Testis (tissue), 5 donors: Measurements from ENCODE around the gene UBE2D1. TPM values are rescaled to one million over a fixed set of nuclear protein-coding genes. Genes with fewer than 3 reads are reported as not detected.

ENCODE experiments used
- DNase-seq: peaks from one replicate; pipeline ENCODE4 v3.0.0-alpha.2; 2019
- H3K27ac ChIP-seq, 2 donors: fragments of 200-600 bp; sonication (generic); one replicate each; pipeline ENCODE4 v1.5.1; 2019
- H3K27me3 ChIP-seq: fragments of 200-600 bp; sonication (generic); one replicate; pipeline ENCODE4 v1.5.1; 2019
- H3K36me3 ChIP-seq: fragments of 200-600 bp; sonication (generic); one replicate; pipeline ENCODE4 v1.5.1; 2017; ENCODE audit warnings: low read depth; ENCODE audit errors: missing control alignments
- H3K4me1 ChIP-seq: fragments of 200-600 bp; sonication (generic); one replicate; pipeline ENCODE4 v1.5.1; 2019
- H3K4me3 ChIP-seq, 2 donors: fragments of 200-600 bp; sonication (generic); one replicate each; pipeline ENCODE4 v1.5.1; 2017 to 2019
- H3K9me3 ChIP-seq: fragments of 200-600 bp; sonication (generic); one replicate; pipeline ENCODE4 v1.5.1; 2017
- CTCF ChIP-seq, 3 experiments: fragments of 450-650 bp in 2 of 3; fragments of 200-600 bp in 1 of 3; sonication (generic) in 1 of 3; IDR thresholded peaks; one replicate each; pipeline ENCODE4 v1.5.1; 2016 to 2019; ENCODE audit warnings: antibody characterized with exemption in 3 of 3, mild to moderate bottlenecking in 2 of 3, moderate library complexity in 1 of 3
- POLR2A ChIP-seq: fragments of 450-650 bp; IDR thresholded peaks from one replicate; pipeline ENCODE4 v1.6.1; 2017; ENCODE audit warnings: antibody characterized with exemption, mild to moderate bottlenecking, moderate library complexity
- WGBS, 2 donors: methylation state at CpG; one replicate each; pipeline ENCODE4 v1.1.5; 2018; 5-methylcytosine and 5-hydroxymethylcytosine counted together
- intact Hi-C: fragments of 100-400 bp; cut with DNase I; formaldehyde crosslinking; loops from one replicate; pipeline ENCODE4 v1.15.1; 2023; ENCODE audit warnings: low total_unique reads
- long read RNA-seq, 2 donors: transcript quantifications; one replicate each; lab custom pipeline, GENCODE V29; 2026
- polyA plus RNA-seq: library from polyadenylated mRNA; stranded (reverse); fragments of 350-450 nt; fragmentation: Illumina TruSeq; extraction: RNeasy Lipid Tissue Mini Kit (QIAGEN cat#74804); gene quantifications from one replicate; pipeline ENCODE4 v1.2.3, GENCODE V29; 2014; ENCODE audit warnings: low read depth, low replicate concordance; ENCODE audit not compliant: insufficient read depth
- total RNA-seq, 2 donors: library from RNA; depleted of rRNA; stranded (reverse); fragments of >200 nt; gene quantifications; one replicate each; pipeline ENCODE4 v1.2.3, GENCODE V29; 2016

UBE2D1 gene
- 10 to 100 TPM in 1 of 2 donors, 1 to 10 TPM in 1; 8.4 to 13.1 TPM for total RNA-seq
- polyA plus RNA-seq: 10.0 TPM
- long read RNA-seq, donor 1, transcript UBE2D1-201 (7 exons, 2,659 nt): major isoform, 10 of 15 reads
- long read RNA-seq, donor 1, partial matches to known transcripts: 0 of 15 reads
- long read RNA-seq, donor 1, other reads (novel, unspliced or antisense): 0 of 15 reads
- long read RNA-seq, donor 2, transcript UBE2D1-201 (7 exons, 2,659 nt): major isoform, 8 of 13 reads
- long read RNA-seq, donor 2, partial matches to known transcripts: 0 of 13 reads
- long read RNA-seq, donor 2, other reads (novel, unspliced or antisense): 0 of 13 reads

- Histone ChIP-seq H3K4me1 (peaks cover 3% of the 10 kb centered on the region), H3K36me3 (no peaks in the 10 kb centered on the region), H3K4me3 (peak within 1 kb of the TSS; percentile 86 to 97), H3K27ac (peak within 1 kb of the TSS; percentile 76 to 87), H3K27me3 (no peaks in the 10 kb centered on the region), H3K9me3 (no peaks in the 10 kb centered on the region)
- peak; percentile 93 for DNase-seq
- WGBS, 2 donors: 1% methylated on average over 33 of the region's 49 CpGs; no CpG with 5 or more reads in 1 of the 2 donors
- intact Hi-C loops: no loop called here
- TF ChIP-seq POLR2A (no peak), CTCF (IDR thresholded peaks at IDR 0.05) (no peak)
Observed at GRCh38 chr10:58334817-58335305, at the start of gene UBE2D1. Gene UBE2D1, plus strand, starts transcription at chr10:58335006. Its CDS starts 196 bp downstream, at chr10:58335202.

GRCh38 chr10:58291538-58292174, 43.1 kb upstream of the UBE2D1 start:
- no peaks in the 10 kb centered on the region for H3K27me3 ChIP-seq
- no peaks in the 10 kb centered on the region for H3K9me3 ChIP-seq
- H3K27ac ChIP-seq: no peak overlapping the region
- 71 to 73% methylated on average over 5 of the region's 5 CpGs for WGBS, 2 donors
- intact Hi-C loops: loop anchor here (5.0 kb wide), 1 partner anchor 109 kb away; no protein-coding TSS in a partner anchor
- no peak overlapping the region for H3K4me3 ChIP-seq
- DNase-seq: peak; percentile 21
- TF ChIP-seq CTCF (IDR thresholded peaks at IDR 0.05) (peak; percentile 49 to 59 (median 57)), POLR2A (no peak)
- no peaks in the 10 kb centered on the region for H3K4me1 ChIP-seq
- H3K36me3 ChIP-seq: no peaks in the 10 kb centered on the region

DNA sequence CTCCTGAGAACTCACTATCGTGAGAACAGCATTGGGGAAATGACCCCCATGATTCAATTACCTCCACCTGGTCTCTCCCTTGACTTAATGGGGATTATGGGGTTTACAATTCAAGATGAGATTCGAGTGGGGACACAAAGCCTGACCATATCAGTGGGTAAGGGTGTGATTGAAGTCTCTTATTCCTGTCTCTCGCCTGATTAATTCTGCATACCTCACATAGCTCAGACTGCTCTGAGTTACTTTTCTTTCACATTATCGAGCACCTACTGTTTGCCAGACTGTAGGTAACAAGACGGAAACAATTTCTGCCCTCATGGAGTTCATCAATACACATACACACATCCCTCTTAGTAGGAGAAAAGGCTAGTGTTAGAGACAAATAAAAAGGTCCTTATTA, 40.8 kb upstream of the UBE2D1 start:
- Histone ChIP-seq H3K9me3 (no peaks in the 10 kb centered on the region), H3K27ac (no peak overlapping the region), H3K4me1 (no peaks in the 10 kb centered on the region), H3K36me3 (no peaks in the 10 kb centered on the region), H3K4me3 (no peak overlapping the region), H3K27me3 (no peaks in the 10 kb centered on the region)
- DNase-seq: no peak
- intact Hi-C loops: loop anchor here (5.0 kb wide), 1 partner anchor 112 kb away; no protein-coding TSS in a partner anchor
- WGBS, 2 donors: 79 to 82% methylated on average over 5 of the region's 5 CpGs
- no peak for TF ChIP-seq POLR2A
- TF ChIP-seq CTCF (IDR thresholded peaks at IDR 0.05): no peak

DNA sequence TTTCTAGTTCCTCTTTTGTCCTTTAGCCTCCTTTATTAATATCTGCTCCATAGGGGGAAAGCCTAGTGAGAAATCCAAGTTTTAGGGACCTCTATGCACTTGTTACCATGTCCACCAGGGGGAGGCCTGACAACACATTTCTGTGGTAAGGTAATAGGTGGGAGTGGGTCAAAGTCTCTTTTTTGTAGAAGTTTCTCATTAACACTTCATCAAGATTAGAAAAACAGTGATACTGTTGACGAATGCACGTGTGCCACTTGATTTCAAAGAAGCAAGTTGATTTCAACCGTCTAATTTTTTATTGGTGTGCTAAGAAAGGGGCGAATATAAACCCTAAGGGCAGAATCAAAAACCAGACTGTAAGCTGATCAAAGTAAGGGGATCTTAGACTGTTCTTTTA, 35.2 kb upstream of the UBE2D1 start:
- peak; percentile 70 for DNase-seq
- Histone ChIP-seq H3K9me3 (no peaks in the 10 kb centered on the region), H3K4me1 (no peaks in the 10 kb centered on the region), H3K36me3 (no peaks in the 10 kb centered on the region), H3K27ac (no peak overlapping the region), H3K4me3 (no peak overlapping the region), H3K27me3 (no peaks in the 10 kb centered on the region)
- WGBS, 2 donors: 9 to 20% methylated on average over 4 of the region's 4 CpGs
- TF ChIP-seq POLR2A (no peak), CTCF (IDR thresholded peaks at IDR 0.05) (peak; percentile 43 to 75 (median 62))
- intact Hi-C loops: no loop called here
